Effector CD8-positive, alpha-beta T cell (primary cell): Measurements from ENCODE around the gene SHH.

Source experiments
- DNase-seq: peaks from one replicate; lab custom pipeline; 2025; lab: John Stamatoyannopoulos, UW
- total RNA-seq, 4 experiments: gene quantifications; one replicate each; lab custom pipeline; 2026; lab: John Stamatoyannopoulos, UW

The SHH gene
- 0 reads per million in 4 experiments for total RNA-seq

DNA sequence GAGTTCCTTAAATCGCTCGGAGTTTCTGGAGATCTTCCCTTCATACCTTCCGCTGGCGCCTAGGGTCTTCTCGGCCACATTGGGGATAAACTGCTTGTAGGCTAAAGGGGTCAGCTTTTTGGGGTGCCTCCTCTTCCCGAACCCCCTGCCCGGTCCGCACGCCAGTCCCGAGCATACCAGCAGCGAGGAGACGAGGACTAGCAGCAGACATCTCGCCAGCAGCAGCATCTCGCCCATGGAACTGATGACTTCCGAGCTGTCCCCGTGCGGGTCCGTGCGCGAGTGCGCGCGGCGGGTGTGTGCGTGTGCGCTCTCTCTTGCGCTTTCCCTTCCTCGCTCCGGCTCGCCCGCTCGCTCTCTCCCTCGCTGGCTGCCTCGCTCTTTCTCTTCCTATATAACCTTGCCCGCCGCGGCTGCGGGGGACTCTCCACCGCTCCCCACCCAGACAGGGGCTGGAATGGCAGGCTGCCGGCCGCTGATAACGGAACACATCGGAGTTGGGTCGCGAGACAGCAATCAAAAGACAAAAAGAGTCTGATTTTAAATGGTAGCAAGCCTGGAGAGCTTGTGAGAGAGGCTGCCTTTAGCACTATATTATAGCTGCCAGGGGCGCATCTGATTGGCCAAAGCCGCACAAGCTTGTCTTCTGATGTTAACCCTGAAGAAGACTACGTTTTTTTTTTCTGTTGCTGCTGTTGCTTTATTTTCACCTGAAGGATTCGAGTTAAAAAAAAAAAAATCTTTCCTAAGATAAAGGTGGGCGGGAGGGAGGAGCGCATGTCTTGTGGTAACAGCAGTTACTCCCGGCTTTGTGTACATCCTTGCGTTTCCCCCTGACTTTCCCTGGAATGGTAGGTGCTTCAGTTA is at the start of gene SHH:
SHH (minus strand) TSS at position 569 of the 867 bp plus-strand sequence; CDS start at position 228, 341 bp downstream.
- no peak for DNase-seq

DNA sequence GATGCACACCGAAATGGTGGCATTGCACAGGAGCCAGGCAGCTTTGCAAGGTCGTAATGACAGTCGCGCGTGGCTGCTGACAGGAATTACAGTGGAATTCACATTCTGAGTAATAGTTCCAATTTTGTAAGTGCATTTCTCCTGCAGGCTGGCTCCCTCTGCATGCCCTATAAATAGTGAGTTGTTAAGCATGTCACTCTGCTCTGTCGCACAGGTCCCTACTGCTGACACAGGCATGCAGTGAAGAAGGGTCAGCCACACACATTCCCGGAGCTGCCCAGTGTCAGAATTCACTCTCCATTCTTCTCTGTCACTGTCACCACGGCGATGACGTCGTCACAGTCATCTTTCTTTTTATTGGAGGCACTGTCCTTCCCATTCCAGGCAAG is 49.2 kb upstream of the SHH start:
- no peak for DNase-seq

DNA sequence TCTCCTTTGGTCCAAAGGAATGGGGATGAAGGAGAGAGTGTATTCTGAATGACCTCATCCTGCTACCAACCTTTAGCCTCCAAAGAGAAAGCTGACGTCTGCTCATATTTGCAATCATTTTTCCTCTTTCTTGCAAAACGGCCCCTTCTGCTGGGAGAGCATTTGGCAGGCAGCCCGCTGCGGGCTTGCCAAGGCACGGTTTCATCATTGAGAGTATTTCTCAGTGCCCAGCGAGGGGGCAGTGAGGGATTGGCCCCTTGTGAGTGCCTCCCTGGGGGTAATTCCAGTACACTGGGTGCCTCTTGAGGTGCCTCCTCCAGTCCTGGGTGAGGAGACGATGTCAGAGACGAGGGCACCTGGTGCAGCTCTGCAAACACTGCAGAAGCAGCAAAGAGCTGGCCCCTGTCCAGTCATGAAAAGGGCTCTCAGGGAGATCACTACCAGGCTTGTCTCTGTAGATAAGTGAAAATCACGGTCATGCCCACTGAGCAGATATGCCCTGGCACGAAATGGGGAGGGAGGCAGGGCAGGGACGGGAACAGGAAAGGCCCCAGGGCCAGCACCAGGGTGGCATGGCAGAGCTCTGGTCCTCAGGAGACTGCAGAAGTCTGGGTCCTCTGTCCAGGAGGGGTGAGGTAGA is 48.7 kb upstream of the SHH start:
- no peak for DNase-seq

DNA sequence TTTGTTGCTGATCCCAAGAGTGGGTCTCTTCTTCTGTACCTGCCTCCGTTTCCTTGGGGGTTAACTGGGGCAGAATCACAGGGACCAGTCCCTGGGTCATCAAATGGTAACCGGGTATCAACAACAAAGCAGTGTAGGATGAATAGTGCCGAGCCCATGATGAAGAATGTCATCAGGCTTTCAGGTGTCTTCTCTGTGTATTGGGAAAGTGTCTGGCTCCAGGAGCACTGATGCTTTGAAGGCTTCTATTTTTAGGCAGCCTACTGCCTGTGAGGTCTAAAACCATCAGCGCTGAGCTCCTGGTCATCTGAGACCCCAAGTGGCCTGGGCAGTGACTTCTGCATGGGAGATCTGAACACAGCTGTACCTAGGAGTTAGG is 48.2 kb upstream of the SHH start:
- no peak for DNase-seq

DNA sequence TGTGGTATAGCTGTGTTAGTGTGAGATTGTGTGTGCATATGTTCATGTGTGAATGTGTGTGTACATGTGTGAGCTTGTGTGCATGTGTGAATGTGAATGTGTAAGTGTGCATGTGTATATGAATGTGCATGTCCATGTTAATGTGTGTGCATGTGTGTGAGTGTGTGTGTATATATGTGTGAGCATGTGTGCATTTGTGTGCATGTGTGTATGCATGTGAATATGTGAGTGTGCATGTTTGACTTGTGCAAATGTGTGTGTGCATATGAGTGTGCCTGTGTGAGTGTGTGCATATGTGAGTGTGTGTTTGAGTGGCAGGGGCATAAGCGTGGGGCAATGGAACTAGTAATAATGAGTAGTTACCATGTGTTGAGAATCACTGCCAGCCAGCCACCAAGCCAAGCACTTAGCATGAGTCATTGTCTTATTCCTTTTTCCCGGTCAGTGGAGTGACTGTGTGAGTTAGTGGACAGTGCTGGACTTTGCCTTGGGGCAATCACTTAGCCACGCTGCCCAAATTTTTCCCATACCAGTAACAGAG is 46.3 kb upstream of the SHH start:
- no peak for DNase-seq

DNA sequence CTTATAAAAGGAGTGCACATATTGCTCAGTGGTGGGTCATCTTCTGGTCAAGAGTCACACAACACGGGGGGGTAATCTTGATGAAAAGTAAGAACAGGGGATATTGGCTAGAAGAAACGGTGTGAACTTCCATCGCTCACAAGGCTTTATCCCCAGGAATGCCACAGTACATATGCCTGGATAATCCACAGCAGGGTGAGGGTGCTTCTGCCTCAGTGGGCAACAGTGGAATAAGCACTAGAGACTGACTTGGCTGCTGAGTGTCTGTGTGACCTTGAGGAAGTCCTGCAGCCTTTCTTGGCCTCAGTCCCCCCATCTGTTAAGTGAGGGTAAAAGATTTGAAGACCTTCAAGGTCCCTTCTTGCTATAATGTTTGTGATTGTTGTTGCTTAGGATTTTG is 44.9 kb upstream of the SHH start:
- no peak for DNase-seq

DNA sequence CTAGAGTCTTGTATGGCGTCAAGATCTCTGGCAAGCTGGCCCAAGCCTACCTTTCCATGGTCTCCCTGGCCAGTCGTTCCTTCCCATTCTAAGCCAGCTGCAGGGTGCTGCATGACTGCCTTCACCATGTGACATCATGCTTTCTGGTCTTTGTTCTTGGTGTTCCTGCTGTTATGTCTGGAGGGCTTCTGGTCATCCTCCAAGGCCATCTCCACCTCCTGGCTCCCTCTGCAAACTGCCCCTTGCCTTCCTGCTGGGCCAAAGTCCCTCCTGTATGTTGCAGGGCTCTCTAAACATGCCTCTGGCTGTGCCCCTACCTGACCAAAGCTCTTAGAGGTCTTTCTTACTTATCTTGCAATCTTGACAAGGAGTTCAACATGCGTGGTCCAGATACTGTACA is 44.4 kb upstream of the SHH start:
- no peak for DNase-seq

DNA sequence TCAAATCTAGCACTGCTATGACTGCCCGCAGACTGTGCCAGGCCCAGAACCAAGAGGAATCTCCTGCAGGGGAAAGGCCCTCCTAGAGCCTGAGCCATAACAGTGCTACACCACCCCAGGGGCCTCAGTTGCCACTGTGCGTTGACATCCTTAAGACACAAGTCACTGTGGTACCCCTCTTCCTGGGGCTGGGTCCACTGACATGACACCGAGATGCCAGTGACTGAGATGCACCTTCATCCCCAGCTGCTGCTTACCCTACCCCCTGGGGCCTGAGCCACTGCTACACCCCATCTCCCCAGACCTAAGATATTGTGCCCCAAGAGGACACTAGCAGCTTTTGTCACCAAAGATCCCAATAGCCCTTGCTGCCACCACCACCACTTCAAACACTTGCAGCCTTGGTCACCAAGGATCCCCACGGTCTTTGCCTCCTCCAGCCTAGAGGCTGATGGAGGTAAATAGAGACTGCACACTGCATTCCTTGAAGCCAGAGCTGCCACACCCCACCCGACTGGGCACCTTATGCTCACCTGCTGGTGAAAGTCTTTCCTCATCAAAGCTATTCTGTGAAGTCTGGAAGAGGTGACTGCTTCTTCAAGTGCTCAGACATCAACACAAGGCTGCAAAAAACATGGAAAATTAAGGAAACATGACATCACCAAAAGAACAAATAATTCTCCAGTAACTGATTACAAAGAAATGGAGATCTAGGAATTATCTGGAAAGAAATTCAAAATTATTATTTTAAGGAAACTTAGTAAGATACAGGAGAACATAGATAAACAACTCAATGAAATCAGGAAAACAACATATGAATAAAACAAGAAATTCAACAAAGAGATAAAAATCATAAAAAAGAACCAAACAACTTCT is 40.4 kb upstream of the SHH start:
- DNase-seq = no peak

DNA sequence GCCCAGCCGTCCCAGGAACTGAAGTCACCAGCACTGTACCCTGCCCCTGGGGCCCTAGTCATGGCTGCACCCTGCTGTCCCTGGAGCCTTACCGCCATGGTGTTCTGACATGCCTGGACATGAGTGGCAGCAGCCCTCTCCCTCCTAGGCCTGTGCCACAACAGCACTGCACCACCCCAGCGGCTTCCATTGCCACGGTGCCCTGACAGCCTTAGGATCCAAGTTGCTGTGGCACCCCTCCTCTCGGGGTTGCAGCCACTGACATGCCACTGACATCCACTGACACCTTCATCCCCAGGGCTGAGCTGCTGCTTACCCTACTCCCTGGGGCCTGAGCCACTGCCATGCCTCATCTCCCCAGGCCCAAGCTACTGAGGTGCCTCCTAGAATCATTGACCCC is 39.6 kb upstream of the SHH start:
- DNase-seq = no peak

DNA sequence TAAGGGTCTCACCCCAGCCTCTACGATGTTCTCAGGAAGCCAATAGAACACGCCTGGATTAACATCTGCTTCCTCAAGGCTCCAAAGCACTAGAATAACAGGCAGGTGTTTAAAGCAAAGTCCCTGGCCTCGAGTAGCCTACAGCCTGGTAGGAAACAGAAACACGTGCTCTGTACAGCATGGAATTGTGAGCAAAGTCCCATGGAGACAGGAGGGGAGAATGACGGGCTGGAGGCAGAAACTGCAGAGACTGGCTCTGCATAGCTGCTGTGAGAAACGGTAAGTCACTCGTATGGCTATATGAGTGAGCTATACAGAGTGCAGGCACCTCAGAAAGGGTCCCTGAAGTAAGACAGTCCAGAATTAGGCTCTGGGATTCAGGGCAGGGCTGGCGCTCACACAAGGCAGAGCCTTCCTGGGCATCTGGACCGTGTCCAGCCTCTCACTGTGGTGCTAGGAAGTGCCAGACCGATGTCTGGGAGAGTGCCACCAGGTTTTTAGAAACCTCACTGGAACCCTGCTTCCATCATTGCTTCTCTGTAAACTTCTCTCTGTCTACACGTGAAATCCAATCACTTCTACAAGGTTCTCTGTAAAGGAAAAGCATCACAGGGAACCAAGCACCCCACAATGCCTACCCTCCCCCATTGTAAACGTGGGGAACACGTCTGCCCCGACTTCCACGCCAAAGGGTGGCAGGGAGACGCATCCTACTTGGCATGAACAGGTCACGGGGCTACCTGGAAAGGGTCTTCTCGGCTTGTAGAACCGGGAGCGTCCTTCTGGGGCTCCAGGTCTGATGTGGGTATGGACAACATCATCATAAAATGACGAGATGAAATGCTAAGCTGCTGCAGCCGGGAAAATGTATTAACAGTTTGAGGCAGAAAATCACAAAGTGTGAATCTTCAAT is 38.8 kb upstream of the SHH start:
- no peak for DNase-seq

DNA sequence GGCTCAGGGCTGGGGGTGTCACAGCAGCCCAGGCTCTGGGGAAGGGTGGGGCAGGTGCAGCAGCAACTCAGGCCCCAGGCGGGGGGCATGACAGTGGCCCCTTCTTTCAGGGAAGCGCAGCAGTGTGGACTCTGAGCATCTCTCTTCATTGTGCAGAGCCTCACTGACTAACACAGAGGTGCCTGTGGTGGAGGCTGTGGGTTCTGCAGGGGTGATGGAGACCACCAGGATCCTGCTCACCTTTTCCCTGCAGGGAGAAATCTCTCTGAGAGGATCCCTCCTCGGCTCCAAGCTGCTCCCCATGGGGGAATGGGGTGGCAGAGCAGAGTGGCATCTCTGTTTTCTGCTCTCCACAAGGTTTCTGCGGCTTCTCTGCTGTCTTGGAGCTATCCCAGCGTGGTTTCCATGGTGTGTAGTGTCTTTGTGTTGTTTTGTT is 37.8 kb upstream of the SHH start:
- no peak for DNase-seq

DNA sequence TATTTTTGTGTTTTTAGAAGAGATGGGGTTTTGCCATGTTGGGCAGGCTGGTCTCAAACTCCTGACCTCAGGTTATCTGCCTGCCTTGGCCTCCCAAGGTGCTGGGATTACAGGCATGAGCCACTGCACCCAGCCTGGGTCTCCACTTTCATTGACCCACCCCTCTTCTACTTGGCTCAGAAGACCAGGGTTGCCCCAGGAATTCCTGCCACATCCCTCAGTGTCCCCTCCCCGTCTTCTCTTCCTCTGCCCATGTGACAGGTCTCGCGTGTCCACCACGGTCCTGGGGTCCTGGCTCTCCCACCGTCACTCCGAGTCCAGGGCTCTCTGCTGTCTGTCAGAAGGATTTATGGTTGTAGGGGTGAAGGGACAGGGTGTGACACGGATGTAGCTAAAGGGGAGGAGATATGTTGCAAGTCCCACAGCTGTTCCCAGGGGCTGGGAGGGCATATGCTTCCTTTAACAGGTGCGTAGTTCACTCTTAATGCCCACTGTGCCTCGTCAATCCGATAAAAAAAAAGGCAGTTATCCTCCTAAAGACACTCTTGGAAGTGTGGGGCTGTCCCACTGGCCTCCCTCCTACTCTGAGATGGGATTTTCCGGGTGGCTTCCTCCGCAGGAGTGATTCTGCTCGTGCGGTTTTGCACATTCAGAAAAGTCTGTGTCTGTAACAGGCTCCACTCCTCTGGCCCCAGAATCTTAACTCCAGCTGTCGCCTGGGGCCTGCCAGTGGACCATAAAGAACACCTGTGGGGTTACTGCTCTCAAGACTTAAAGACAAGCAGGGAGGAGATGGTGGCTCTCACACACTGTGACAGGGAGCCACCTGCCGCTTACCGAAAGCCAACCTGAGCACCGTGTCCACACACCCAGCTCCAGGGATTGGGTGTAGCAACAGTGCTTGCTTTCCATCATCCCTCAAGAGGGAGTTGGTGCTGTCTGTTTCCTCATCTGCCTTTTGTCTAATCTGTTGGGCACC is 36.7 kb upstream of the SHH start:
- DNase-seq = no peak

DNA sequence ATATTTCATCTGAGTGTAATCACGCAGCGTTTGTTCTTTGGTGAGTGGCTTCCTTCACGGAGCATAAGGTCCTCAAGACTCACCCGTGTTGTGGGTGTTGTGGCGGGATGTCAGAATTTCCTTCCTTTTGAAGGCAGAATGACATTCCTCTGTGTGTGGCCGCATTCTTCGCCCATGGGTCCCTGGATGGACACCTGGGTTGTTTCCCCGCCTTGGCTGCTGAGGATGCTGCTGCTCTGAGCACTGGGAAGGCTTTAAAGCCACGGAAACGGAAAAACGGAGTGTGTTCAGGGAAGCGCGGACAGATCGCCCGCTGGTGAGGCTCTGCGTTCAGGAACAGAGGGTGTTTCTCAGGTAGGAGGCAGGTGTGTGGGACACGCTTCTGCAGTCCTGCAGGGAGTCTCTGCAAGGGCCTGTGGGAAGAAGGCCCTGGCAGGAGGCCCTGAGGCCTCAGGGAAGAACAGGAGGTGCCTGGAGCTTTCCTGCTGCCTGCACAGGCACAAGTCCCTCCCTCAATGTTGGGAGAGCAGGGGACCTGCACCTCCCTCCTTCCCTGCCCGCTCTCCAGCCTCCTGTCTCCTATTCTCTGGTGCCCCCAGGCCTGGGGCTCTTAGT is 35.7 kb upstream of the SHH start:
- DNase-seq = no peak

DNA sequence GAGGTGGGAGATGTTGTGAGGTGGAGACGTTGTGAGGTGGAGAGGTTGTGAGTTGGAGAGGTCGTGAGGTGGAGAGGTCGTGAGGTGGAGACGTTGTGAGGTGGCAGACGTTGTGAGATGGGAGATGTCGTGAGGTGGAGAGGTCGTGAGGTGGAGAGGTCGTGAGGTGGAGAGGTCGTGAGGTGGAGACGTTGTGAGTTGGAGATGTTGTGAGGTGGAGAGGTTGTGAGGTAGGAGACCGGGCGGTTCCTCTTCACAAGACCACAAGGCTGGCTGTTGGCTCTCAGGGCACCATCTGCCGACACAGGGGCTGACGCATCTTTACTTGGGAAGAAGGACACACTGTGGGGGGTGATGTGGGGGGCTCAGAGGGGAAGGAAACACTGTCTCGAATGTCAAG is 34.7 kb upstream of the SHH start:
- DNase-seq = no peak

DNA sequence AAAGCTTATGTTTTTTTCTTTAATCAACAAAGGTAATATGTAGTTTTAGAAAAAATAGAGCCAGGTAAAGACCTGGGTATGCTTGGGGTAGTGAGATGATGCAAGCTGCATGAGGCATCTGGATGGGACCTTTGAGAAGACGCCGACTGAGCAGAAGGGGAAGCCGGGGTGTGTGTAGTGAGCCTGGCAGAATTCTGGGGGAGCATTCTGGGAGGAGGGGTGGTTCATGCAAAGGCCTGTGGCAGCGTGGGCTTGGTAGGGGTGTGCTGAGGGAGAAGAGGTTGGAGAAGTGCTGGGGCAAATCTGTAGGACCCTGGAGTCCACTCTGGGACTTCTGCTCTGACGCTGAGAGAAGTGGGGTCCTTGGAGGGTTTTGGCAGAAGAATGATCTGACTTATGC is 33.9 kb upstream of the SHH start:
- no peak for DNase-seq

DNA sequence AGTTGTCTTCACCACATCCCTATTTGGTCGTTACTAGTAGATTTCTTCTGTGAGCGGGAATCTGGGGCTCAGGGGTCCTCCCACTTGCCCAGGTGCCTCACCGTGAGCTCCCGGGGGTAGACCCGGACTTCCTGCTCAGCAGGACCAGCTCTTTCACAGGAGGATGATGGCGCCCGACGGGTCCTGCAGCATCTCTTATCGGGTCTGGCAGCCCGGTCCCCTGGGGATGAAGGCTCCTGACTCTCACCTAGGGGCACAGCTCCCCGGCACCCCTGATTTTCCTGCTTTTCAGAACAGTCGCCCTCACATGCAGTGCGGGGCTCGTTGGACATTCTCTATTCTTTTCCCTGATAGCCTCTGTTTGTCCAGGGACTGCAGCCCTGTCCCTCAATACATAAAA is 33.0 kb upstream of the SHH start:
- no peak for DNase-seq

DNA sequence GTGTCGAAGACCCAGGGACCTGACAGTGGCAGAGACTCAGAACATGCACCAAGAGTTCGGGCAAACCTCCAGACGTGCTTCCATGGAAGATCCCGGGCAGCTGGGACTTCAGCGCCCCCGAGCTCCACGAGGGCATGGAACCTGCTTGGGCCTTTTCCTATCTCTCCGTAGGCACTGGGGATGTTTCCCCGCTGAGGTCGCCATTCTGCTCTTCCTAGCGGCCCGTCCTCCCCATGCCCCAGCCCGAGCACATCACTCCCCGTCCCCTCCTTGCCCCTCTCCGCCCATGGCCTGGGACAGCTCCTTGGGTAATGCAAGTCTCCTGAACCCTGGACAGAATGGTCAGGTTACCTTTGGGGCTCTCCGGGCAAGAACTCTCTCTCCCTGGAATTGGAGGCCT is 32.3 kb upstream of the SHH start:
- DNase-seq = no peak

DNA sequence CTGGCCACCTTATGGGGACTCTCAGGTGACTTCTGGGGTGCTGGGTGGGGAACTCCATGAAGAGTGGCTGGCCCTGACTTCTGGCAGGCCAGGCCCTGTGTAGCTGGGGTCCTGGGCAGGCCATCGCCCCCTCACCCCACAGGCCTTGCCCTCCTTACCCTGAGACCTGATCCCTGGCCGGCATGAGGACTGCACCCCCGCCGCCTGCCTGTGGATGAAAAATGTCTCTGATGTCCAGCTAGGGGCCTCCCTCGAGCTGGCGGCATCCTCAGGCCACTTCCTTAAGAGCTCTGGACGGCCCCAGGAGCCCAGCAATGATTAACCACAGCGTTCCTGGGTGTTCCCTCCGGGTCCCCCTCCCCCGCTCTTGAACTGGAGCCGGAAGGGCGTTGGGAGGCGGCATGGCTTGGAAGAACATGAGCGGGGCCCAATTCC is 31.8 kb upstream of the SHH start:
- no peak for DNase-seq

DNA sequence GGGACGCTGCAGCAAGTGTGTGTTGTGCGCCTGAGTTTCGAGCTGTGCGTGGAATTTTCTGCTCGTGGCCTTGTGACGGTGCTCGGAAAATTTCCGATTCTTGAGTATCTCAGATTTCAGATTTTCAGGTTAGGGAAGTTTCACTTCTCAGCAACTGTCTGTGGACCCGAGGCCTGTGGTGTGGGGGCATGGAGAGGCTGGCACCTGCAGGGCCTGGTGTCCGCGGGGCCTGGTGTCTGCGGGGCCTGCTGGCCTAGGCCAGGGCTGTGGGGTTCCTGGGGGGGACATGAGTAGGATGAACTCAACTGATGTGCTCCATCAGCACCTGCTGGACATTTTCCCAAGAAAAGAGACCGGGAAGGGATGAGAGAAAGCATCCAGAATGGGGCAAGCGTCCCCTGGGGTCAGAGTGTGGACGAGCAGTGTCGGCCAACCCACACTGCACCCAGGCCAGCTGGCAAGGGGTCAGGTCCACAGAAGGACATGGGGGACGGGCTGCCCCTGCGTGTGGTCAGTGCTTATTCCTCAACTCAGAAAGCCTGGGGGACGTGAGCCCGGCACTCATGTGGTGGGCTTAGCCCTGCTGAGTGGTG is 31.3 kb upstream of the SHH start:
- DNase-seq = no peak
